Esophagus muscularis mucosa (tissue), 4 donors: ENCODE measurements around the gene CELA3B.

Source experiments
- CTCF ChIP-seq, 3 experiments: fragments of 200-600 bp in 2 of 3; fragments of 450-650 bp in 1 of 3; sonication (generic) in 2 of 3; IDR thresholded peaks; one replicate each; pipeline ENCODE4 v1.5.1; 2017 to 2019; ENCODE audit warnings: antibody characterized with exemption in 3 of 3, mild to moderate bottlenecking in 2 of 3, moderate library complexity in 1 of 3
- EP300 ChIP-seq: sonication (generic); formaldehyde crosslinking; IDR thresholded peaks from one replicate; pipeline ENCODE4 v1.6.1; 2017; ENCODE audit warnings: antibody characterized with exemption
- POLR2AphosphoS5 ChIP-seq, 2 donors: sonication (generic); formaldehyde crosslinking; IDR thresholded peaks; one replicate each; pipeline ENCODE4 v1.6.1; 2017; ENCODE audit warnings: antibody characterized with exemption in 2 of 2

- no peak for TF ChIP-seq CTCF (IDR thresholded peaks at IDR 0.05)
- no peak for TF ChIP-seq EP300
- no peak for TF ChIP-seq POLR2AphosphoS5 (IDR thresholded peaks at IDR 0.05)
Measured at GRCh38 chr1:21937034-21937371, 39.8 kb upstream of the CELA3B start, which contains the start of gene HSPG2.
